ENCODE results near the gene PPEF2.

The PPEF2 gene

DNA sequence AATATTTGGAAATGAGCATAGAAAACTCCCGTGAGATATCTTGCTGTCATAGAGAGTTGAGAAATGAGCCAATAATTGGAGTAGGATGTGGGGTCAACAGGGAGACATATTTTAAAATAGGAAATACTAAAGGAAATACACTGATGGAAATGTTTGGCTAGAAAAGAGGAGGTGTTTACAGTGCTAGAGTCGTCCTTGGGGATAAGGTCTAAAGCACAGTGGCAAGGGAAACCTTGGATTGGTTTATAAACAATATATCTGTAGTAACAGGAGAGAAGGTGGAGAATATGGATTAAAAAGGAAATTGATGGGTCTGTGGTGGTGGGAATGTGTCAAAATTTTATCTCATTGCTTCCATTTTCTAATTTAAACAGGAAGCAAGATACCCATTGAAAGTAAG, 82.1 kb downstream of the PPEF2 start:
- Histone ChIP-seq H3K4me3 (ENCODE audit: insufficient read depth, low read depth, low read length) (no peak overlapping the region), H3K27ac (ENCODE audit: insufficient read depth, low read depth, low read length, poor library complexity, severe bottlenecking) (no peak overlapping the region), H3K27me3 (ENCODE audit: control insufficient read depth, insufficient read depth, low read length, poor library complexity, severe bottlenecking) (no peaks in the 10 kb centered on the region), H3K9me3 (ENCODE audit: control insufficient read depth, low read length) (no peaks in the 10 kb centered on the region), H3K36me3 (ENCODE audit: control insufficient read depth, insufficient read depth, low read length) (no peaks in the 10 kb centered on the region), H3K4me1 (ENCODE audit: control insufficient read depth, insufficient read depth, low read length) (no peaks in the 10 kb centered on the region)
- 96% methylated on average over 2 of the region's 2 CpGs for WGBS, 2 experiments

GRCh38 chr4:75819121-75819520, 83.1 kb downstream of the PPEF2 start:
- no peaks in the 10 kb centered on the region for H3K9me3 ChIP-seq (ENCODE audit: control insufficient read depth, low read length)
- H3K4me1 ChIP-seq (ENCODE audit: control insufficient read depth, insufficient read depth, low read length) = no peaks in the 10 kb centered on the region
- H3K27me3 ChIP-seq (ENCODE audit: control insufficient read depth, insufficient read depth, low read length, poor library complexity, severe bottlenecking) = no peaks in the 10 kb centered on the region
- H3K27ac ChIP-seq (ENCODE audit: insufficient read depth, low read depth, low read length, poor library complexity, severe bottlenecking) = no peak overlapping the region
- WGBS, 2 experiments = 60 to 67% methylated on average over 3 to 4 of the region's 4 CpGs
- H3K36me3 ChIP-seq (ENCODE audit: control insufficient read depth, insufficient read depth, low read length) = peaks cover 6% of the 10 kb centered on the region
- H3K4me3 ChIP-seq (ENCODE audit: insufficient read depth, low read depth, low read length) = no peak overlapping the region

- WGBS, 2 experiments = 93 to 94% methylated on average over 2 of the region's 2 CpGs
- Histone ChIP-seq H3K27me3 (ENCODE audit: control insufficient read depth, insufficient read depth, low read length, poor library complexity, severe bottlenecking) (no peaks in the 10 kb centered on the region), H3K36me3 (ENCODE audit: control insufficient read depth, insufficient read depth, low read length) (peaks cover 9% of the 10 kb centered on the region), H3K27ac (ENCODE audit: insufficient read depth, low read depth, low read length, poor library complexity, severe bottlenecking) (no peak overlapping the region), H3K9me3 (ENCODE audit: control insufficient read depth, low read length) (no peaks in the 10 kb centered on the region), H3K4me3 (ENCODE audit: insufficient read depth, low read depth, low read length) (no peak overlapping the region), H3K4me1 (ENCODE audit: control insufficient read depth, insufficient read depth, low read length) (no peaks in the 10 kb centered on the region)
These were observed 84.4 kb downstream of the PPEF2 start for GRCh38 chr4:75817901-75818300.

Measured in ectodermal cell (in vitro differentiated cells).